ENCODE data around the gene CORO2A. TPM values are rescaled to one million over a fixed set of nuclear protein-coding genes. Genes with fewer than 3 reads are reported as not detected.

The CORO2A gene
- total and polyA plus RNA-seq, 2 of the 13 experiments (the other 11 are each of a cell fraction or from before 2014, with no cell fraction given): 14.4 to 15.3 TPM

DNA sequence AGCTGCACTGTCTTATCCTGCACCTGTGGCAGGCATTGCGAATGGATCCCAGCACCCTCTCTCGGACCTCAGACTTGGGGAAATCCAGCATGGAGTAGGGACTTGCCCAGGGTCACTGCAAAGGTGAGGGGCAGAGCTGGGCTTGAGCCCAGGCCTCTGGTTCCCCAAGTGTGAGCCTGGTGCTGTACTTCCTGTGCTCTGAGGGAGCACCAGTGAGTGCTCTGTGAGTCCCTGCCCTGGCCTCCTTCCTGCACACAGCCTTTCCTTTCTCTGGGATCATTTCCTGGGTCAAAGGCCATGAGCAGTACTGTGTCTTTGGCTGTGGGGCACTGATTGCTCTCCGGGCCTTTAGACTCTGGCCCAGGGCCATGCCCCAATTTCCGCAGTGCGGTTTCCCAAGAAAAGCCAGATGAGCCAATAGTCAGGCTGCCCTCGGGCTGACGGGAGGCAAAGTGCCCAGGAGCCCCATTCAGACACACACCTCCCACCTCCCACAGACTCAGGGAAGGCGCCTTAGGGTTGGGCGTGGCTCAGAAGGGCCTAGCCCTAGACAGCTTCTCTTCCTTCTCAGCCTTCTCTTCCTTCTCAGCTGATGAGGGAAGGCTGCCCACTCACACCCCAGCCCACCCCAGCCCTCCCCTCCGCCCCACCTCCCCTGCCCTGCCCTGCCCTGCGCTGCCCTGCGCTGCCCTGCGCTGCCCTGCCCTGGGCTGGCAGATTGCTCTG is 50.1 kb downstream of the CORO2A start (continued):
- no peak for TF ChIP-seq HNF1B (CRISPR knock-in tag; IDR thresholded peaks at IDR 0.05)
- no peak for TF ChIP-seq HNRNPH1 (optimal IDR thresholded peaks at IDR 0.05; ENCODE audit: low read depth, low read length)
- TF ChIP-seq RAD21 (CRISPR knock-in tag; IDR thresholded peaks at IDR 0.05): 0 out of 2 replicates have a peak, but pooled peaks have one; percentile 25
- no peak for TF ChIP-seq ARNTL (CRISPR knock-in tag; IDR thresholded peaks at IDR 0.05)
- TF ChIP-seq ZNF263 (CRISPR knock-in tag; IDR thresholded peaks at IDR 0.05): peak; percentile 100
- no peak for TF ChIP-seq ZNF142 (CRISPR knock-in tag; IDR thresholded peaks at IDR 0.05)
- no peak for TF ChIP-seq ATRX (CRISPR knock-in tag; IDR thresholded peaks at IDR 0.05; ENCODE audit: borderline replicate concordance)
- TF ChIP-seq, protein P1, sequence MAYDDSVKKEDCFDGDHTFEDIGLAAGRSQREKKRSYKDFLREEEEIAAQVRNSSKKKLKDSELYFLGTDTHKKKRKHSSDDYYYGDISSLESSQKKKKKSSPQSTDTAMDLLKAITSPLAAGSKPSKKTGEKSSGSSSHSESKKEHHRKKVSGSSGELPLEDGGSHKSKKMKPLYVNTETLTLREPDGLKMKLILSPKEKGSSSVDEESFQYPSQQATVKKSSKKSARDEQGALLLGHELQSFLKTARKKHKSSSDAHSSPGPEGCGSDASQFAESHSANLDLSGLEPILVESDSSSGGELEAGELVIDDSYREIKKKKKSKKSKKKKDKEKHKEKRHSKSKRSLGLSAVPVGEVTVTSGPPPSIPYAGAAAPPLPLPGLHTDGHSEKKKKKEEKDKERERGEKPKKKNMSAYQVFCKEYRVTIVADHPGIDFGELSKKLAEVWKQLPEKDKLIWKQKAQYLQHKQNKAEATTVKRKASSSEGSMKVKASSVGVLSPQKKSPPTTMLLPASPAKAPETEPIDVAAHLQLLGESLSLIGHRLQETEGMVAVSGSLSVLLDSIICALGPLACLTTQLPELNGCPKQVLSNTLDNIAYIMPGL (CRISPR knock-in tag; IDR thresholded peaks at IDR 0.05; ENCODE audit: borderline replicate concordance in 1 of 2, low read depth in 1 of 2): no peak
- no peak for TF ChIP-seq MAFF (IDR thresholded peaks at IDR 0.05; ENCODE audit: low read depth, low read length)
- no peak for TF ChIP-seq HIVEP1 (CRISPR knock-in tag; IDR thresholded peaks at IDR 0.05)
- no peak for TF ChIP-seq FOSL2 (CRISPR knock-in tag; IDR thresholded peaks at IDR 0.05)
- no peak for TF ChIP-seq SAFB2 (CRISPR knock-in tag; IDR thresholded peaks at IDR 0.05; ENCODE audit: borderline replicate concordance, low read depth)
- TF ChIP-seq IRF2 (CRISPR knock-in tag; IDR thresholded peaks at IDR 0.05): no peak
- no peak for TF ChIP-seq MAX (IDR thresholded peaks at IDR 0.05)
- no peak for TF ChIP-seq ZNF556 (CRISPR knock-in tag; IDR thresholded peaks at IDR 0.05; ENCODE audit: borderline replicate concordance)
- no peak for TF ChIP-seq PHF5A (CRISPR knock-in tag; IDR thresholded peaks at IDR 0.05; ENCODE audit: low read depth, unreplicated experiment)
- TF ChIP-seq ZNF24 (IDR thresholded peaks at IDR 0.05): no peak
- TF ChIP-seq ZNF468 (CRISPR knock-in tag; IDR thresholded peaks at IDR 0.05): no peak

All from HepG2 (cell line).